ENCODE data around the gene CYLC2.

GRCh38 chr9:102966999-102967398 lies 28.1 kb upstream of the CYLC2 start:
- TF ChIP-seq CTCF (conservative IDR thresholded peaks at IDR 0.05) = no peak
- no peak for TF ChIP-seq EZH2 (IDR thresholded peaks at IDR 0.05; ENCODE audit: low read depth)
